Panc1 (cell line): ENCODE data around the gene FBXO45. TPM values are rescaled to one million over a fixed set of nuclear protein-coding genes. Genes with fewer than 3 reads are reported as not detected.

Source experiments
- ATAC-seq: fragments of 200-7000 bp; cut with Tn5 transposase; 2 replicates; pipeline ENCODE4 v1.9.1; 2020; ENCODE audit warnings: mild to moderate bottlenecking, moderate library complexity
- BruUV-seq: library from RNA; stranded (reverse); fragments of 400-500 nt; replicated peaks from 2 replicates; lab custom pipeline; 2021; lab: Mats Ljungman, UMichigan
- CTCF ChIA-PET: fragments of 300-600 bp; sonication (Branson Sonifier 250); formaldehyde crosslinking; loops from one replicate; lab custom pipeline; 2022; ENCODE audit warnings: antibody characterized with exemption; lab: Charles Lee
- POLR2A ChIA-PET: fragments of 300-600 bp; sonication (Branson Sonifier 250); formaldehyde crosslinking; loops from one replicate; lab custom pipeline; 2022; ENCODE audit warnings: antibody characterized with exemption; lab: Charles Lee
- DNase-seq: peaks from one replicate; pipeline ENCODE4 v3.0.0-alpha.2; 2010; ENCODE audit warnings: low read depth, low spot score
- H3K27ac ChIP-seq: 2 replicates; pipeline ENCODE4 v1.5.1; 2011; ENCODE audit warnings: mild to moderate bottlenecking, low read length, inconsistent platforms
- H3K27me3 ChIP-seq: fragments of 200-500 bp; sonication (Bioruptor generic); 2 replicates; pipeline ENCODE4 v1.6.0; 2014; ENCODE audit warnings: low read length, inconsistent platforms; ENCODE audit not compliant: control insufficient read depth, insufficient read depth
- H3K36me3 ChIP-seq: fragments of 200-500 bp; sonication (Bioruptor generic); 2 replicates; pipeline ENCODE4 v1.5.1; 2014; ENCODE audit warnings: inconsistent platforms, mild to moderate bottlenecking, low read length, moderate library complexity; ENCODE audit not compliant: control insufficient read depth, insufficient read depth
- H3K4me1 ChIP-seq: 2 replicates; pipeline ENCODE4 v1.5.1; 2011; ENCODE audit warnings: inconsistent platforms, mild to moderate bottlenecking, low read length, moderate library complexity; ENCODE audit not compliant: control insufficient read depth, insufficient read depth
- H3K4me3 ChIP-seq, 2 experiments: 2 replicates each; pipeline ENCODE4 v1.5.1; 2011 to 2012; ENCODE audit warnings: low read depth in 2 of 2, low read length in 2 of 2, mild to moderate bottlenecking in 2 of 2, inconsistent platforms in 1 of 2, moderate library complexity in 1 of 2
- H3K9me3 ChIP-seq: fragments of 200-500 bp; sonication (Bioruptor generic); 2 replicates; pipeline ENCODE4 v1.5.1; 2014; ENCODE audit warnings: low read depth, mild to moderate bottlenecking, inconsistent platforms, low read length, moderate library complexity; ENCODE audit not compliant: control insufficient read depth, insufficient read depth
- CTCF ChIP-seq: fragments of 450-650 bp; IDR thresholded peaks from 2 replicates; pipeline ENCODE4 v1.5.1; 2017; ENCODE audit warnings: mild to moderate bottlenecking
- POLR2AphosphoS5 ChIP-seq: IDR thresholded peaks from 2 replicates; pipeline ENCODE4 v1.6.1; 2012; ENCODE audit warnings: mild to moderate bottlenecking, low read depth, low read length, moderate library complexity
- REST ChIP-seq, 2 experiments: IDR thresholded peaks; 2 replicates each; pipeline ENCODE4 v1.6.1; 2011 to 2012; ENCODE audit warnings: low read depth in 2 of 2, control low read depth in 1 of 2, low read length in 1 of 2, mild to moderate bottlenecking in 1 of 2, moderate library complexity in 1 of 2; ENCODE audit not compliant: insufficient read depth in 1 of 2
- SIN3A ChIP-seq: IDR thresholded peaks from 2 replicates; pipeline ENCODE4 v1.6.1; 2012; ENCODE audit warnings: low read depth, mild to moderate bottlenecking, low read length, moderate library complexity, borderline replicate concordance; ENCODE audit not compliant: insufficient read depth
- TCF7L2 ChIP-seq: IDR thresholded peaks from 2 replicates; pipeline ENCODE4 v1.6.1; 2011; ENCODE audit warnings: mild to moderate bottlenecking, low read depth, low read length, inconsistent platforms
- in situ Hi-C: cut with HindIII; loops from 2 replicates; pipeline ENCODE4 v1.10.0; 2016; ENCODE audit warnings: low sequenced_read_pairs, low pct_unique_long_range_greater_than_20kb
- intact Hi-C: fragments of 100-400 bp; cut with micrococcal nuclease; formaldehyde crosslinking; loops from one replicate; pipeline ENCODE4 v1.10.0; 2022; ENCODE audit not compliant: unreplicated experiment
- total RNA-seq: library from RNA; stranded (reverse); gene quantifications from one replicate; pipeline ENCODE4 v1.2.1, GENCODE V29; 2021; ENCODE audit not compliant: unreplicated experiment

The FBXO45 gene
- total RNA-seq, 1 experiment from 2014 or later, result 21.6 TPM

- BruUV-seq, result no TSS peak
- CTCF ChIA-PET, result interaction anchor here (0.5 to 1.2 kb wide), 3 partner anchors 24 to 333 kb away, joined by 3 to 6 read pairs (median 5); no protein-coding TSS in a partner anchor
- POLR2A ChIA-PET, result interaction anchor here (0.6 kb wide), 1 partner anchor 255 kb away, joined by 3 read pairs; no protein-coding TSS in a partner anchor
Observed at GRCh38 chr3:196608693-196609092, 40.2 kb downstream of the FBXO45 start.

GRCh38 chr3:196609343-196609775, 40.9 kb downstream of the FBXO45 start:
- peaks cover 4% of the 10 kb centered on the region; the same call in 1 of the 2 replicates for H3K9me3 ChIP-seq
- peak; percentile 94 for TF ChIP-seq CTCF
- TF ChIP-seq SIN3A, result no peak
- in situ Hi-C loops, result no loop called here
- peak; percentile 22 for DNase-seq
- ATAC-seq, result peak; percentile 94
- no TSS peak for BruUV-seq
- intact Hi-C loops, result loop anchor here (1.0 kb wide), 1 partner anchor 76 kb away; no protein-coding TSS in a partner anchor
- H3K4me1 ChIP-seq, result peaks cover 12% of the 10 kb centered on the region
- no peaks in the 10 kb centered on the region for H3K36me3 ChIP-seq
- ChIA-PET POLR2A (interaction anchor here (0.5 kb wide), 1 partner anchor 35 kb away, joined by 7 read pairs; no protein-coding TSS in a partner anchor), CTCF (interaction anchor here (0.5 to 1.2 kb wide), 8 partner anchors 13 to 332 kb away, joined by 3 to 10 read pairs (median 5); no protein-coding TSS in a partner anchor)
- peak overlapping the region; percentile 58; the same call in 1 of the 2 replicates for H3K27ac ChIP-seq
- H3K4me3 ChIP-seq, result no peak overlapping the region
- no peaks in the 10 kb centered on the region for H3K27me3 ChIP-seq

More at GRCh38 chr3:196608693-196609092, 40.2 kb downstream of the FBXO45 start:
- H3K4me3 ChIP-seq, result no peak overlapping the region
- in situ Hi-C loops, result no loop called here
- H3K27ac ChIP-seq, result no peak overlapping the region
- TF ChIP-seq TCF7L2, result no peak
- H3K4me1 ChIP-seq, result peaks cover 15% of the 10 kb centered on the region
- intact Hi-C loops, result loop anchor here (1.0 kb wide), 1 partner anchor 77 kb away; no protein-coding TSS in a partner anchor
- H3K36me3 ChIP-seq, result no peaks in the 10 kb centered on the region
- peaks cover 4% of the 10 kb centered on the region; the same call in 1 of the 2 replicates for H3K9me3 ChIP-seq
- ATAC-seq (no peak), DNase-seq (no peak)
- H3K27me3 ChIP-seq, result no peaks in the 10 kb centered on the region

- Histone ChIP-seq H3K4me1 (peaks cover 11% of the 10 kb centered on the region), H3K36me3 (no peaks in the 10 kb centered on the region), H3K27ac (peak overlapping the region; percentile 58; the same call in 1 of the 2 replicates), H3K4me3 (no peak overlapping the region), H3K9me3 (peaks cover 4% of the 10 kb centered on the region; the same call in 1 of the 2 replicates), H3K27me3 (no peaks in the 10 kb centered on the region)
- BruUV-seq, result no TSS peak
- intact Hi-C loops (loop anchor here (1.0 kb wide), 1 partner anchor 75 kb away; no protein-coding TSS in a partner anchor), in situ Hi-C loops (no loop called here)
- ATAC-seq (0 out of 2 replicates have a peak, but pooled peaks have one; percentile 31), DNase-seq (no peak)
- no peak for TF ChIP-seq SIN3A
- TF ChIP-seq CTCF, result no peak
- TF ChIP-seq POLR2AphosphoS5, result no peak
- no peak for TF ChIP-seq REST (IDR thresholded peaks at IDR 0.05; ENCODE audit: insufficient read depth in 1 of 2, low read depth in 2 of 2, low read length in 1 of 2)
- ChIA-PET POLR2A (interaction anchor here (0.5 kb wide), 1 partner anchor 34 kb away, joined by 7 read pairs; no protein-coding TSS in a partner anchor), CTCF (interaction anchor here (0.7 to 1.2 kb wide), 8 partner anchors 13 to 359 kb away, joined by 3 to 10 read pairs (median 5); no protein-coding TSS in a partner anchor)
Observed at GRCh38 chr3:196609805-196610515, 41.5 kb downstream of the FBXO45 start.
